HG02610 (cell line): ENCODE data around the gene RIPK1.
A peak's percentile ranks its signal among the peaks of the same experiment; 100 is the strongest.
"Not testable (repeated sequence)": the region's sequence is repeated elsewhere in the genome, so short reads cannot be mapped to it uniquely, and the experiment has no call there.

Experiments
- ATAC-seq: cut with Tn5 transposase; IDR thresholded peaks from one replicate; pipeline ENCODE4 v1.9.1; 2021; ENCODE audit warnings: mild to moderate bottlenecking, moderate library complexity; ENCODE audit not compliant: unreplicated experiment

Gene RIPK1

GRCh38 chr6:3045369-3045768, 22.9 kb upstream of the RIPK1 start:
- no peak for ATAC-seq

DNA sequence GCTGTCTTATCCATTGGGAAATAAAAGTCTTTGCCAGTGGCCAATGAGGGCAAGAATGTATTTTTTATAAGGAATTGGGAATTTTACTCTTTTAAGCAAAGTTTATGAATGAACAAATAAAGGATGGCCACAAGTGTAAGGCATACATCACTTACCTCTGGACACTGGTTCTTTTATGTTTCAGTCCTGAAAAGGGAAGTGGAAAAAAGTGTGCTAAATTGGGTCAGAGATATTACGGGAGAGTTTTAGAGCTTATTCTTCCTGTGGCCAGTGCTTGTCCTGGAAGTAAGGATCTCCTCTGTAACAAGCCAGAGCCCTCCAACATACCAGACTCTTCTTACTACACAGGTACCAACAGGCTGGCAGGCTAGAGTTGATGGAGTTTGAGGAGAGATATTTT, 22.5 kb upstream of the RIPK1 start:
- ATAC-seq = no peak

- no peak for ATAC-seq
Observed at GRCh38 chr6:3046295-3046694, 22.0 kb upstream of the RIPK1 start.

GRCh38 chr6:3048009-3048408, 20.3 kb upstream of the RIPK1 start:
- not testable (repeated sequence) for ATAC-seq

GRCh38 chr6:3052481-3053230, 15.6 kb upstream of the RIPK1 start:
- ATAC-seq = no peak

GRCh38 chr6:3053231-3053508, 15.1 kb upstream of the RIPK1 start:
- no peak for ATAC-seq

- not testable (repeated sequence) for ATAC-seq
Observed at GRCh38 chr6:3054229-3055157, 13.8 kb upstream of the RIPK1 start.

DNA sequence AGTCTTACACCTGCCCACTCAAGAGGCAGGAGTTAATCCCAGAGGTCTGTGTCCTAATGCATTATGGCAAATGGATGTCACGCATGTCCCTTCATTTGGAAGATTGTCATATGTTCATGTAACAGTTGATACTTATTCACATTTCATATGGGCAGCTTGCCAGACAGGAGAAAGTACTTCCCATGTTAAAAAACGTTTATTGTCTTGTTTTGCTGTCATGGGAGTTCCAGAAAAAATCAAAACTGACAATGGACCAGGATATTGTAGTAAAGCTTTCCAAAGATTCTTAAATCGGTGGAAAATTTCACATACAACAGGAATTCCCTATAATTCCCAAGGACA, 13.2 kb upstream of the RIPK1 start:
- ATAC-seq = not testable (repeated sequence)

- no peak for ATAC-seq
Observed at GRCh38 chr6:3057063-3057770, 11.1 kb upstream of the RIPK1 start.

DNA sequence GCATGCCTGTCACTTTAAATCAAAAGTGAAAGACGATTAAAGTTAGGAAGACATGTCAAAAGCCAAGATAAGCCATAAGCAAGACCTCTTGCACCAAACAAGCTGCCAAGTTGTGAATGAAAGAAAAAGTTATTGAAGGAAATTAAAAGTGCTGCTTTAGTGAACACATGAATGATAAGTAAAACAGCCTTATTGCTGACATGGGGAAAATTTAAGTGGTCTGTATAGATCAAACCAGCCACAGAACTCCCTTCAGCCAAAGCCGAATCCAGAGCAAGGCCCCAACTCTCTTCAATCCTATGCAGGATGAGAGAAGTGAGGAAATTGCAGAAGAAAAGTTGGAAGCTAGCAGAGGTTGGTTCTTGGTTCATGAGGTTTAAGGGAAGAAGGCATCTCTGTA, 9.3 kb upstream of the RIPK1 start:
- ATAC-seq = no peak

DNA sequence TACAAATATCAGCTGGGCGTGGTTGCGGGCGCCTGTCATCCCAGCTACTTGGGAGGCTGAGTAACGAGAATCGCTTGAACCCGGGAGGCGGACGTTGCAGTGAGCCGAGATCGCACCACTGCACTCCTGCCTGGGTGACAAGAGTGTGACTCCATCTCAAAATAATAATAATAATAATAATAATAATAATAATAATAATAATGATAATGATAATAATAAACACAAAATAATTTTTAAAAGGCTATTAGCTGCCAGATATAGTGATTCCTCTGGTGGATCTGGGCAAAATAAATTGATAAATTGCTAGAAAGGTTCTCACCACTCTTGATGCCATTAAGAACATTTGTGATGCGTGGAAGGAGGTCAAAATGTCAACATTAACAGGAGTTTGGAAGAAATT, 8.2 kb upstream of the RIPK1 start:
- ATAC-seq = not testable (repeated sequence)

GRCh38 chr6:3061501-3061941, 6.8 kb upstream of the RIPK1 start:
- no peak for ATAC-seq

DNA sequence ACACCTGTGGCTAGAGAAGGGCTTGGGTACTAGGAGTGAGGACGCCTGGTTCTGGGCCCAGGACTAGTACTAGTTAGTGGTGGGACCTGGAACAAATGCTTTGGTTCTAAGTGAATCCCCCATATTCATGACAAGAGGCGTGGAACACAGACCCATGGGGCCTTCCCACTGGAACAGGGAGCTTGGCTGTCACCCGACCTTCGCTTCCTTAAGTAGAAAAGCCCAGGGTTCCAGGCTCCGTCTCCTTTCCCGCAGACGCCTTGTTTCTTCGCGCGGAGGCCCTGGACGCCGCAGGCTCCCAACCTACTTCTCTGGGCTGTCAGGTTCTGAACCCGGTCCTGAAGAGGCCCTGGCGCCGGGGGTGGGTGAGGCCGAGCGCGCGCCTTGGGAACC, 5.0 kb upstream of the RIPK1 start:
- ATAC-seq = not testable (repeated sequence)

DNA sequence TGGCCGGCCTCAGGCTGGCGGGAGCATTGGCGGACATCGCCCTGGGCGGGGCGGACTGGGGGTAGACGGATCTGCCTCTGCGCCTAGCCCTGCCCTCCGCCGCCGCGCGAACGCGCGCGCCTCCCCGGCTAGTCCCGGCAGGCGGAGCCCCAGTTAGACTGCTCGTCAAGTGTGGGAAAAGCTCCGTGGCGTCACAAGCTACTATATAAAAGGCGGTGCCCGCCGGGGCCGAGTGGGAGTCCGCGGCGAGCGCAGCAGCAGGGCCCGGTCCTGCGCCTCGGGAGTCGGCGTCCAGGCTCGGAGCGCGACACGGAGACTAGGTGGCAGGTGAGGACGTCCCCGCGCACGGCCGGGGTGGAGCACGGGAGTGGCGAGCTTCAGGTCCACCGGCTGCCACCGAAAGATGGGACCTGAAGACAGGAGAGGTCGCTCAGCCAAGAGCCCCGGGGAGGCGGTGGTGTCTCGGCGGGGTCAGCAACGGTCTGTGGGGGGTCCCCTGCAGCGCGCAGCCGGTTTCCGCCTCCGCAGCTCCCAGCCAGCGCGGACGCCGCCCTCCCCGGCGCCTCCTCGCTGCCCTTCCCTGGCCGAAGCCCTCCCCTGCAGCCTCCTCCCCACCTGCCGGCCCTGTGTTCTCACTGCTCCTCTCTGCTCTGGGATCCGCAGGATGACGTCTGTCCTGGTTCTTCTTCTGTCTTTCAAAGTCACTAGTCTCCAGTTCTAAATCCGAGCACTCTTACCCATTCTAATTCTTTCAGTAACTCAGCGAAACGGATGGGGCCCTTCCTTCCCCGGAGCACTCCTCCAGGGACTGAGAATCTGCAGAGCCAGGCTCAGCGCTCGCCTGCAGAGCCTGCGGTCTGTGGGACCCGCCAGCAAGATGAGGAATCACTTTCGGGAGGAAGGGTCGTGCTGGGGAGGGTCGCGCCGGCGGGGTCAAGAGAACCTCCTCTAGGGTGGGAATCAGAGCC, 4.3 kb upstream of the RIPK1 start:
- peak; percentile 67 for ATAC-seq

DNA sequence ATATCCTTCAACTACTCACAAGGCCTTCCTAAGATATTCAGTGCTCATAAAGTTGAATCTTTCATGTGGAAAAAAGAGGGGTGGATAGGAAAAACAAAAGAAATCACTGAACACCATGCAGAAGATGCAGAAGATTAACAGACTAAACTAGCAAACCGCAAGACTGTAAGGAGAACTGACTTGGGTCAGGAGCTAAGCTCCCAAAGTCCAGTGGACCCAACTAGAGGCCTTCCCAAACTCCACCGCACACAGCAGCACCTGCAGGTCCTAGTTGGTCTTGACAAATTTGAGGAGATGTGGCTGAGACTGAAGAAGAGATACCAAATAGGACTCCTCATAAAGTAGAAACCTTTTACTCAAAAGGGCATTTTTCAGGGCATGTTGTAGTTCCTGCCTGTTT, 3.3 kb downstream of the RIPK1 start:
- no peak for ATAC-seq

- no peak for ATAC-seq
Observed at GRCh38 chr6:3072798-3073197, 4.5 kb downstream of the RIPK1 start.

GRCh38 chr6:3073382-3073781, 5.1 kb downstream of the RIPK1 start:
- no peak for ATAC-seq

DNA sequence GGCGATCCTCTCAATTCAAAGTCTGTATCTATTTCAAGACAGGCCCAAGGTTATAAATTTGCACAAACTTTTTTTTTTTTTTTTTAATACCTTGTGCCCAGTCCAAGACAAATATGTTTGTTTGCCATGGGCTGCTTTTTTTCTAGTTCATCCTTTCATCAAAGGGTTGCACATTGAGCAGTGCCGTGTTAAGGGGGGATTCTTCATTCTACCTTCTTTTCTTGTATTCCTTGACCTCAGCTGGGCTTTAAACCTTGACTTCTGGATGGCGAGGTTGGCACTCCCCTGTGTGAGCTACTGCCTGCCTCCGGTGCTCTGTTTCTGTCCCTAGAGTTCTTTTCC, 7.4 kb downstream of the RIPK1 start:
- no peak for ATAC-seq

DNA sequence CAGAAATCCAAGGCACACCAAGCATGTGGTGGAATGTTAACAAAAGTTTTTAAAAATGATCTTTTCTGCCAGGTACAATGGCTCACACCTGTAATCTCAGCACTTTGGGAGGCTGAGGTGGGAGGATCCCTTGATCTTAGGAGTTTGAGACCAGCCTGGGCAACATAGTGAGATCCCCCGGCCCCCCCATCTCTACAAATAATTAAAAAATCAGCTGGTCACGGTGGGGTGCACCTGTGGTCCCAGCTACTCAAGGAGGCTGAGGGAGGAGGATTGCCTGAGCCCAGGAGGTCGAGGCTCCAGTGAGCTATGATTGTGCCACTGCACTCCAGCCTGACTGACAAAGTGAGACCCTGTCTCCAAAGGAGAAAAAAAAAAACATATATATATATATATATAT, 8.0 kb downstream of the RIPK1 start:
- no peak for ATAC-seq

DNA sequence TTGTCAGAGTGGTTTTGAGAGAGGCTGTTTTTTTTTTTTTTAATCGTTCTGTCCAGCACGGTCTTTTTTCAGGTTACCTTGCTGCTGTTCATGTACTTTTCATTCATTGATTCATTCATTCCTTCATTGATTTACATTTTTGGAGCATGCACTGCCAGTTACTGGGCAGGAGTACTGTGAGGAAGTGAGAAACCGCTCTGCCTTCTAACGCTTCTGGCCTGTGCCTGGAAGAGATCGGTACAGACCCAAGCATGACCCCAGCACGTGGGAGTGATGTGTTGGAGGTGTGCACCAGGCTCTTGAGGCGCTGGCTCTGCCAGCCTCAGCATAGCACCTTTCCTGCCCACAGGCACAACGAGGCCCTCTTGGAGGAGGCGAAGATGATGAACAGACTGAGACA, 9.1 kb downstream of the RIPK1 start:
- no peak for ATAC-seq

DNA sequence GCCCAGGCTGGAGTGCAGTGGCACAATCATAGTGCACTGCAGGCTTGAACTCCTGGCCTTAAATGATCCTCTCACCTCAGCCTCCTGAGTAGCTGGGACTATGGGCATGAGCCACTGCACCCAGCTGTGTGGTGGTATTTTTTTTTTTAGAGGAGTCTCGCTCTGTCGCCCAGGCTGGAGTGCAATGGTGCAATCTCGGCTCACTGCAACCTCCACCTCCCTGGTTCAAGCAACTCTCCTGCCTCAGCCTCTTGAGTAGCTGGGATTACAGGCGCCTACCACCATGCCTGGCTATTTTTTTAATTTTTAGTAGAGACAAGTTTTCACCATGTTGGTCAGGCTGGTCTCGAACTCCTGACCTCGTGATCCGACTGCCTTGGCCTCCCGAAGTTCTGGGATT, 10.7 kb downstream of the RIPK1 start:
- not testable (repeated sequence) for ATAC-seq
